GM18517 (cell line): ENCODE data around the gene VMO1.
A peak's percentile ranks its signal among the peaks of the same experiment; 100 is the strongest.

Experiments
- ATAC-seq: cut with Tn5 transposase; IDR thresholded peaks from one replicate; pipeline ENCODE4 v1.9.1; 2021; ENCODE audit warnings: mild to moderate bottlenecking, moderate library complexity; ENCODE audit not compliant: unreplicated experiment

Gene VMO1

DNA sequence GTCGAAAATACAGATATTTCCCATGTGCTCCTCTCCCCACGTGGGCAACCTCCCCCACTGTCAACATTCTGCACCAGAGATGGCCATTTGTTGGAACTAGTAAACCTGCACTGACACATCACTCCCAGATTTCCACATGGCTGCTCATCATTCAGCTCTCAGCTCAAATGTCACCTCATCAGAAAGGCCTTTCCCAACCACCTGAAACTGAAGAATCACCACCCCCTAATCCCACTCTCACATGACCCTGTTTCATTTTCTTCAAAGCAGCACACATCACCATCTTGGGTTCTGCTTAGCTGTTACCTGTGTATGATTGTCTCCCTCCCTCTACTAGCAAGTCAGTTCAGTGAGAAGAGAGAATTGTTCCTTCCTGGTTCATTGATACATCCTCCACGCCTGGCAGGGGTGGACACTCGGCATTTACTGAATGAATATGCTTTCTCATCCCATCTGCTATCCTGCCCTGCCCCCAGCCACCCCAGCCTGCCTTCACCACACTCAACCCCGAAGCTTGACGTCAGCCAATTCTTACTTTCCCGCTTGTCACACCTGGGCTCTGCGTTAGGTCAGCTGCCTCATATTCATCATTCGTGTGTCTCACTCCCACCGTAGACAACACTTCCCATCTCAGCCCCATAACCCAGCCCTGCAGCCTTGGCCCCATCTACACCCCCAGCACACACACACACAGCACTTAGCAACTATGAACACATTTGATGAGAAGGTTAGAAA lies 14.5 kb upstream of the VMO1 start:
- ATAC-seq, result no peak

DNA sequence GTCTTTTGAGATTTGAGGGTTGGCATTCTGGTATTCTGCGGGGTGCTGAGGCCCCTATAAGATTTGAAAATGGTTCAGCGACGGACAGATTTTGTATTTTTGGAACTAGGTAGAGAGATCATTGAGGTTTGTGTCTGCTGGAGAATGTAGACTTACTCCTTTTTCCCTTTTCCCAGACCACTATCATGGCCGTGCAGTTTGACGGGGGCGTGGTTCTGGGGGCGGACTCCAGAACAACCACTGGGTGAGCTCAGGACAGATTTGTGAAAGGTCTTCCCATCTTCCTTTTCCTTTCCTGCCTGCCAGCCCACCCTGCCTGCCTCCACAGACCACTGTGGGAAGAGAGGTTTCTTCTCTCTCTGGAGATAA lies 10.4 kb upstream of the VMO1 start:
- peak; percentile 17 for ATAC-seq

DNA sequence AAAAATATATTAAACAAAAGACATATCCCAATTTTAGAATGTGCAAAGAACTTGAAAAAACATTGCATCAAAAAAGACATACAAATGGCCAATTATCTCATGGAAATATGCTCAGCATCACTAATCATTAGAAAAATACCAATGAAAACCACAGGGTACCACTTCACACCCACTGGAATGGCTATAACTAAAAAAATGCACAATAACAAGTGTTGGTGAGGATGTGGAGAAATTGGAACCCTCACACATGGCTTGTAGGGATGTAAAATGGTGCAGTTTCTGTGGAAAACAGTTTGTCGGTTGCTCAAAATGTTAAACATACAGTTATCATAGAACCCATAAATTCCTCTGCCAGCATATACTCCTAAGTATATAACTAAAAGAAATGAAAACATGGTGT lies 9.0 kb upstream of the VMO1 start:
- no peak for ATAC-seq

DNA sequence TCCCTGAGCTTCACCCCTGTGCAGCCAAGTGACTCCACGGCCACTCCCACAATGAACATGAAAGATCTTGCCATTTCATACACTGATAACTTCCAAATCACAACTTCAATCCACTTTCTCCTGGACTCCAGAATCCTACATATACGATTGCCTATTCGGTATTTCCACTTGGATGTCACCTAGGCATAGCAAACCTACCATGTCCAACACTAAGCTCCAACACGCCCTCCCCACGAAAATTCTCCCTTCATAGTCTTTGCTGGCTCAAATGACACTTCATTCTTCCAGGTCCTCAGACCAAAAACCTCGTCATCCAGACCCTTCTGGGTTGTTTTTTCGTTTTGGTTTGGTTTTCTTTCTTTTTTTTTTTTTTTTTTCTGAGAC lies 4.5 kb upstream of the VMO1 start:
- ATAC-seq, result no peak

DNA sequence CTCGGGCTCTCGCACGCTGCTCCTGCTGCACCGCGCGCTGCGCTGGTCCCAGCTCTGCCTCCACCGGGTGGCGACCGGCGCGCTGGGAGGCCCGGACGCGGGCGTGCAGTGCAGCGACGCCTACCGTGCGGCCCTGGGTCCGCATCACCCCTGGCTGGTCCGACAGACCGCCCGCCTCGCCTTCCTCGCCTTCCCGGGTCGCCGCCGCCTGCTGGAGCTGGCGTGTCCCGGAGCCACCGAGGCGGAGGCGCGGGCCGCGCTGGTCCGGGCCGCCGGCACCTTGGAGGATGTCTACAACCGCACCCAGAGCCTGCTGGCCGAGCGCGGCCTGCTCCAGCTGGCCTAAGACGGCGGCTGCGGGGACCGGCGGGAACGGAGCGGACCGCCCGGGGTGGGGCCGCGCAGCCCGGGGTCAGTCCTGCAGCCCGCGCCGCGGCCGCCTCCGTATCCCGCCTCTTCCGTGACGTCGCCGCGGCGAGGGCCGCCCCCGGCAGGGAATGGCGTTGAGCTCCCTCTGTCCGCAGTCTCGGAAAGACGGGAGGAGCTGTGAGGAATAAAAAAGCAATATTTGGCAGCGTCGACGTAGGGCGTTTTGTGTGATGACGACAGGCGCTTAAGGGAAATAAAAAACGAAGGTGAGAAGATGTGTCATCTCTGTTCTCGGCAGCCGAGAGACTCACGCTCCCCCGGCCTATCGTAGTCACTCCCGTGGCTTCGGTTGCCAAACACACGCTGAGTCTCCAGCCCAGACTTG lies 4.0 kb upstream of the VMO1 start:
- peak; percentile 81 for ATAC-seq

DNA sequence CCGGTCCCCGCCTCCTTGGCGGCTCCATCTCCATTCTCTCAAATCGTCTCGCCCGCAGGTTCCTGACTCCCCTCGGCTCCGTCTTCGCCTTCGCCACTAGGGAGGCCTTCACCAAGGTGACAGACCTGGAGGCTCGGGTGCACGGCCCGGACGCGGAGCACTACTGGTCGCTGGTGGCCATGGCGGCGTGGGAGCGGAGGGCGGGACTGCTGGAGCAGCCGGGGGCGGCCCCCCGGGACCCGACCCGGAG lies 3.5 kb upstream of the VMO1 start:
- ATAC-seq, result no peak

DNA sequence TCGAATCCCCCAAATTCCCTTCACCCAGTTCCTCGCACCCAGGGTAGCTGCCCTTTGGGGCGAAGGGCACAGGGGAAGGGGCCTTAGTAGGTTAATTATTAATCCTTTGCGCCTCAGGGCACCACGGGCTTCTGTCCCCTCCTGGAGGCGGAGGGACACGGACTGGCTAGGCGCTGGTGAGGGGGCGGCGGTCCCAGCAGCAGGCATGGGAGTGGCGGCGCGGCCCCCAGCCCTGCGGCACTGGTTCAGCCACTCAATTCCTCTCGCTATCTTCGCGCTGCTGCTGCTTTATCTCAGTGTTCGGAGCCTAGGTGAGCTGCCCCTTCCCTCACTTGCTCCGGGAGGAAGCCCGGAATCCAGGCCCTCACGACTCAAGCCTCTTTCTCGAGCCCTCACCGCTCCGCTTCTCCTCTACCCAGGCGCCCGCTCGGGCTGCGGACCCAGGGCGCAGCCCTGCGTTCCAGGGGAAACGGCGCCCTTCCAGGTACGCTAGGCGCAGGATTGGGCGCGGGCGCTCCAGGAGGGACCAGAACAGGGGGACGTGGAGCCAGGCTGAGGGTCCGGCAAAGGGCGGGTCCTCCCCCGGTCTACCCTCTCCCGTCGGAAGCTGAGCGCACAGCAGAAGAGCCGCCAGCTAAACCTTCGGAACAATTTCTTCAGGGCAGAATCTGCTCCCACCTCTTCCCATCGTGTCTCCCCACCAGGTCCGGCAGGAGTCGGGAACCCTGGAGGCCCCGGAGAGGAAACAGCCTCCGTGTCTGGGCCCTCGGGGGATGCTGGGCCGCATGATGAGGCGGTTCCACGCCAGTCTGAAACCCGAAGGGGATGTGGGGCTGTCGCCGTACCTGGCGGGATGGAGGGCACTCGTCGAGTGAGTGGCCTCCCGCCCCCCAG lies 2.9 kb upstream of the VMO1 start, which contains the start of gene GLTPD2:
TSS of gene GLTPD2 (plus strand) at position 158 of the 894 bp plus-strand sequence. CDS start at position 206, 48 bp downstream.
- ATAC-seq, result peak; percentile 8

DNA sequence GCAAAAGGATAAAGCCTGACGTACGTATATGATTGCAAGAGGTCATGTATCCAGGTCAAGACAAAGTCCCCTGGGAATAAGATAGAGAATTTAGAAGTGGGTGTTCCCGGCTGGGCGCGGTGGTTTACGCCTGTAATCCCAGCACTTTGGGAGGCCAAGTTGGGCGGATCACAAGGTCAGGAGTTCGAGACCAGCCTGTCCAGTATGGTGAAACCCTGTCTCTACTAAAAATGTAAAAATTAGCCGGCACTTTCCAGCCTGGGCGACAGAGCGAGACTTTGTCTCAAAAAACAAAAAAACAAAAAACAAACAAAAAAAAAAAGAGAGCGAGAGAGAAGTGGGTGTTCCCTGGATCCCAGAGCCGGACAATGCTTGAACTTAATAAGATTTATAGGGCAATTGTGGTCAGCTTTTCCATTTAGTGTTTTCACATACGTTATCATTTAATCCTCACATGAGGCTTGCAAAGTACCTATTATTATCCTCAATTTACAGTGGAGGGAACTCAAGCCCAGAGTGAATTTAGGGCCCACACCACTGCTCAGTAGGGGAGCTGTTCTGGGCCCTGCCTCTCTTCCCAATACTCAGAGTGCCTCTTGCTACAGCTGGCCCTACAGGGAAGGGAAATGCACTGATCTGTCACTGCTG lies 2.1 kb upstream of the VMO1 start:
- no peak for ATAC-seq

DNA sequence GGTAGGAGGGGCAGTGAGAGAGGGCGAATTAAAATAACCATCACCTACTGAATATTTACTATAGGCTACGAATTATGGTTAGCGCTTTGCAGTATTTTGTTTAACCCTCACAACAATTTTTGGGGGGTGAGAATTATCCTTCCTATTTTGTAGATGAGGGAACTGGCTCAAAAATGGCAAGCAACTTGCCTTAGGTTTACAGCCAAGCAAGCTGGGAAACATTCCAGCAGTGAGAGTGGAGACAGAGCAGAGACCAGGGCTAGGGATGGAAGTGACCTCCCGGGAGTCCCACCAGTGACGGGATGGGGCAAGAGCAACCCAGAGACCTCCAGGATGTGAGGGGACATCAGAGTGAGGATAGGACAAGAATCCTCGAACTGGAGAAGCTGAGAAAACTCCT lies 352 bp upstream of the VMO1 start:
- no peak for ATAC-seq

DNA sequence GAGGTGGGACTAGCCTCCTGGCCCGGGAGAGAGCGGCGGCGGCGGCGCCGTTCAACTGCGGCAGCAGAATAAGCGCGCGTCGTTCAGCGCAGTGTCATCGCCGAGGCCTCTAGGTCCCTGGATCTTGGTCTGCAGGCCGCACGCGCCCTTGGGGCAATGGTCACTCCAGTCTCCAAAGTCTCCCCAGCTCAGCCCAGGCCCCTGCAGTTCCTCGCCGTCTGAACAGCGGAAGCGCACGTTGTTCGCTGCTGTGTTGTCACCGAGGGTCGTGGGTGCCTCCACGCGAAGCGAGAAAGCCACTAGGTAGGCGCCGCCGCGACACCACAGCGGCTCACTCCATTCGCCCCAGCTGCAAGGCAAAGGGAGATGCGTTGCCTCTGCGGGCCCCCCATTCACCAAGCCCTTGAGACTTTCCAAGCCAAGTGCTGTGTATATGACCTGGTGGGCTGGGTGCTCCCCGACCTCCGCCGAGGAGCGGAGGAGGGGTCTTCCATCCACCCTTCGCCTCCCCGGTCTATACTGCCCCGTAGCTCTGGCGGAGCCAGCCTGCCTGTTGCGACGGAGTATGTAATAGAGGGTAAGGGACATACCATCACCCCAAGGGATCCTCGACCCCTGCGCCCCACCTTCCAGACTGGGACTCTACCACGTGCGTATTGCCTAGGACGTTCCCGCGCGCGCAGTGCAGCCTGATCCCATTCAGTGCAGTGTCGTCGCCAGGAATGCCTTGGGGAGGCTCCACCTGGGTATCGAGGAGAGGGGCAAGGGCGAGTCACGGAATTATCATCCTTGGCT lies 656 bp downstream of the VMO1 start:
- ATAC-seq, result no peak

DNA sequence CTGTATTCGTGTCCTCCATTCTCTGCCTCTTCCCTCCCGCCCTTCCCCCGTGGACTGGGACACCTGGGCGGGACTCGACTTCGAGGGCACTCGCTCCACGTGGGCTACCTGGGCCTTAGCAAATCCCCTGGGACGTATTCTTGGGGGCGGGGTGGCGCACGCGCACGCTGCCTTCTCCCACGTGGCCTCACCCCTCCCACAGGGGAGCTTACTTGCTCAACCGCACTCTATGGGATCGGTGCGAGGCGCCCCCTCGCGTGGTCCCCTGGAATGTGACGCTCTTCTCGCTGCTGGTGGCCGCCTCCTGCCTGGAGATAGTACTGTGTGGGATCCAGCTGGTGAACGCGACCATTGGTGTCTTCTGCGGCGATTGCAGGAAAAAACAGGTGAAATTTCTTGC lies 3.5 kb downstream of the VMO1 start:
- no peak for ATAC-seq

DNA sequence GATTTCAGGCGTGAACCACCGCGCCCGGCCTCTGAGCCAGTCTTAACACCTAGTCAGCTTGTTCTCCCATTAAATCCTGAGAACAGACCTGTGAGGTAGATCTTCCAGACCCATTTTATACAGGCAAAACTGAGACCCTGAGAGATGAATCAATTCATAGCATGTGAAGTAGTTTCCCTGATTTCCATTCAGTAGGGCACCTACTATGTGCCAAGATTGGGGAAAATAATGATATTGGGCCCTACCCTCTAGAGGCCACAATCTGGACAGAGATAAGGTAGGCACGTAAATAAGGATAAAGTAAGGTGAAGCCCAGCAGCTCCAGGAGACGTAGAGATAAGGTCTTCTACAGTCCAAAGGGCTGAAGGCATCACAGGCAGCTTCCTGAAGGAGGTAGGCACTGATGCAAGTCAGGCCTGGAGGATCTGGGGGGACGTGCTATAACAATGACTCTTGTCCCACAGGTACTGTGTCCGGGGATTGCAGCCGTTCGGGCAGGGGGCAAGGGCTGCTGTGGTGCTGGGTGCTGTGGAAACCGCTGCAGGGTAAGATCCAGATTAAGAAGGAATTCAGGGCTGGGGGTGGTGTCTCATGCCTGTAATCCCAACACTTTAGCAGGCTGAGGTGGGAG lies 5.7 kb downstream of the VMO1 start:
- ATAC-seq, result no peak

DNA sequence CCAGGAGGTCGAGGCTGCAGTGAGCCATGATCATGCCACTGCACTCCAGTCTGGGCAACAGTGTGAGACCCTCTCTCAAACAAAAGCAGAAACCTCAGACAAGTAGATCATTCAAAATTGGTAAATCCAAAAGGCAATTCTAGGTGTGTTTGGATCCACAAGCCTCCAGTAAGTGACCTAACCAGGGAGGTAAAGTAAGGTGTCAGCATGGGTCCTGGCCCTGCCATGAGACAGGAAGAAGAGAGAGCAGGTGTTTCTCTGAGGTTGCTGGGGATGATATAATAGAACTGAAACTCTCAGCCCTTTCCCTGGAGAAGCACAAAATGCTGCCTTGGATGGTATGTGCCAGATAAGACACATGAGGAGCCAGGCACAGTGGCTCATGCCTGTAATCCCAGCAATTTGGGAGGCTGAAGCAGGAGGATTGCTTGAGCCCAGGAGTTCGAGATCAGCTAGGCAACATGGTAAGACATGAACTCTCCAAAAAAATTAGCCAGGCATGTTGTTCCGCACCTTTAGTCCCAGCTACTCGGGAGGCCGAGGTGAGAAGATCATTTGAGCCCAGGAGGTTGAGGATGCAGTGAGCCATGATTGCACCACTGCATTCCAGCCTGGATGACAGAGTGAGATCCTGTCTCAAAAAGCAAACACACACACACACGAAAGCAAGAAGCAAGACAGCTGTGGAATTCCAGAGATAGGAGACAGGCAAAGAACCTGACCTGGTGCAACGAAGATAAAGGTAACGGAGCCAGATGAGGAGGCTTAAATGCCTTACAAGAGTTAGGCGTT lies 8.0 kb downstream of the VMO1 start:
- no peak for ATAC-seq

DNA sequence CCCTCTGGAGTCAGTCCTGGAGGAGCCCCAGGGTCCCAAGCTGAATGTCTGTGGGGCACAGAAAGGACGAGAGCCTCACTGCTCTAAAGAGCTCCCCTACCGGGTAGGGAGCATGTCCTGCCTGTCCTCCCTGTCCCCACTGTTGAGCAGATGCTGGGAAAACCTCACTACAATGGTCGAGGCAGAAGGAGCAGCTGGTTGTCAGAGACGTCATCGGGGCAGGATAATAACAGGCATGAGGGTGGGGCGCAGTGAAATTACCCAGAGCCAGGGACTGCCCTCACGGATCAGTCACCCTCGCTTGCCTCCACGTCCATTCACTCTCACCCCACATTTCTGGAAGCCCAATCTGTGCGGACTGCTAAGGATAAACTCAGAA lies 13.9 kb downstream of the VMO1 start:
- no peak for ATAC-seq

DNA sequence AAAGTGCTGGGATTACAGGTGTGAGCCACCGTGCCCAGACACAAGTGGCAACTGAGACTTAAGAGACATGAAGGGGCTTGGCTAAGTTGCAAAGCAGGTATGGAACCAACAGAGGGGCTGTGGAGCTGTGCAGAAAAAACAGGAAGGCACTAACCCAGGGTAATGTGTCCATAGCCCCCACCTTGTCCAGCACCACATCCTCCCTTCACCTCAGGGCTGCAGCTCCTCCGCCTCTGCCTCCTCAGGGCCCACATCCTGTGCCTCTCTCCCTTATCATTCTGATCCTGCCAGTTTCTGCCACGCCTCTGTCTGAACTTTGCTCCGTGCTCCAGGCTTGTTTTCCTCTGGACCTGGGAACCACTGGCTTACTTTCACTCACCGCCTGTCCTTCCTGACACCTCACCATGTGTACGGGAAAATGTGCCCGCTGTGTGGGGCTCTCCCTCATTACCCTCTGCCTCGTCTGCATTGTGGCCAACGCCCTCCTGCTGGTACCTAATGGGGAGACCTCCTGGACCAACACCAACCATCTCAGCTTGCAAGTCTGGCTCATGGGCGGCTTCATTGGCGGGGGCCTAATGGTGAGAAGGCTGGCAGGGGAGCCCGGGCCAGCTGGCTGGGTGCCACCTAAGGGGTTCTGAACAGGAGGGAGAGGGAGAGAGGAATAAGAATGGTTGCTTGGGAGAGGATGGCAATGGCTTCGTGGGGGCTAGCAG lies 14.5 kb downstream of the VMO1 start, which contains the start of gene TM4SF5:
TSS of gene TM4SF5 (plus strand) at position 368 of the 716 bp plus-strand sequence. CDS start at position 405, 37 bp downstream.
- no peak for ATAC-seq

DNA sequence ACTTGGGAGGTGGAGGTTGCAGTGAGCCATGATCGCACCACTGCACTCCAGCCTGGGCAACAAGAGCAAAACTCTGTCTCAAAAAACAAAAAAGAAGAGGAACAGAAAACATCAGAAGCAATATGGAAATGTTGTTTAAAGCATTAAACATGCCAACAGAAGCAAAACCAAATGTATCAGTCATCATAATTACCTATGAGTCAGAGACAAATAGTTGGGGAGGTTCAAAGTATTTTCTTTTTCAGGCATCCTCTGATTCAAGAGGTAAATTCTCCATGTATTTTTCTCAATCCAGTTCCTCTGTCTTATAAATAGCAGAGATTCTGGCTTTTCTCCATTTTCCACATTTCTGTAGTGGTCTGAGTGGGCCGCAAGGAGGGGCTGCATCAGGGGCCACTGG lies 16.5 kb downstream of the VMO1 start:
- no peak for ATAC-seq

DNA sequence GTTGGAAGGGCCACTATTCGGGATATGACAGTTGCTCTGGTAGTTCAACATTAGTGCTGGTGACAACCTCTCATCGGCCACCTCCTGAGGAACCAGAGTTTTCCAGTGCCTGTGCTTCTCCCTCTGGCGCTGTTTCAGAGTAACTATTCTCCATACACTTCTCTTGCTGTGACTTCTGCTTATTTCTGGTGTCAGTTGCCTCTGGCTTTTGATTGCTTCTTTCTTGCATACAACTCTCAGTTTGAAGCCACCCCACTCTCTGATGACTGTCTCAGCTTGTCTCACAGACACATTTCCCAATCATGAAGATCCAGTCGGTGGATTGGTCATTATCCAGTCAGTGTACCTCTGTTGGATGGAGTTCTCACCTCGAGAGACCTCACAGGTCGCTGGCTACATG lies 17.9 kb downstream of the VMO1 start:
- ATAC-seq, result no peak

DNA sequence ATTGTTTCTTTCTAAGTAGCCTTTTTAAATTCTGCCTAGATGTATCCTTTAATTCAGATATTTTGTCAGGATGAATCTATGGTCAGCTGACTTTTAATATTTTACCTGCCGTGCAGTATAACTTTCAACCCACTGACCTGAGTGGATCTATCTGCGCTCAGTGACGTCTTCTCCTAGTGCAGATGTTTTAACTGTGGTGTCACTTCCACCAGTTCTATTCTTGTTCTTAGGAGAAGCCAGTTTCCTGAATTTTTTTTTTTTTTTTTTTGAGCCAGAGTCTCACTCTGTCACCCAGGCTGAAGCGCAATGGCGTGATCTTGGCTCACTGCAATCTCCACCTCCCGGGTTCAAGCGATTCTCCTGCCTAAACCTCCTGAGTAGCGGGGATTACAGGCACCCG lies 19.4 kb downstream of the VMO1 start:
- ATAC-seq, result no peak

DNA sequence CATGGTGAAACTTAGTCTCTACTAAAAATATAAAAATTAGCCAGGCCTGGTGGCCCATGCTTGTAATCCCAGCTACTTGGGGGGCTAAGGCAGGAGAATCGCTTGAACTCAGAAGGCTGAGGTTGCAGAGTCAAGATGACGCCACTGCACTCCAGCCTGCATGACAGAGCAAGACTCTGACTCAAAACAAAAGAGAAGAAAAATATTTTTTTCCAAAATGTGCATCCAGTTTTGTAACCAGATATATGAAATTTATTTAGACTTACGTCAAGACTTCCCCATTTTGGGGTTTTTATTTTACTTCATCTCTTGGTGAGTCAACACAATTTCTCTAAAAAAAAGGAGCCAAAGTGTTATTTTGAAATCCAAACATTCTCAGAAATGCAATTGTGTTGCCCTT lies 20.0 kb downstream of the VMO1 start:
- ATAC-seq, result no peak
